ENCODE measurements around the gene TMEM145. TPM values are rescaled to one million over a fixed set of nuclear protein-coding genes. Genes with fewer than 3 reads are reported as not detected.

Gene TMEM145
- total RNA-seq, 1 donor from 2014 or later, result 24.7 TPM

DNA sequence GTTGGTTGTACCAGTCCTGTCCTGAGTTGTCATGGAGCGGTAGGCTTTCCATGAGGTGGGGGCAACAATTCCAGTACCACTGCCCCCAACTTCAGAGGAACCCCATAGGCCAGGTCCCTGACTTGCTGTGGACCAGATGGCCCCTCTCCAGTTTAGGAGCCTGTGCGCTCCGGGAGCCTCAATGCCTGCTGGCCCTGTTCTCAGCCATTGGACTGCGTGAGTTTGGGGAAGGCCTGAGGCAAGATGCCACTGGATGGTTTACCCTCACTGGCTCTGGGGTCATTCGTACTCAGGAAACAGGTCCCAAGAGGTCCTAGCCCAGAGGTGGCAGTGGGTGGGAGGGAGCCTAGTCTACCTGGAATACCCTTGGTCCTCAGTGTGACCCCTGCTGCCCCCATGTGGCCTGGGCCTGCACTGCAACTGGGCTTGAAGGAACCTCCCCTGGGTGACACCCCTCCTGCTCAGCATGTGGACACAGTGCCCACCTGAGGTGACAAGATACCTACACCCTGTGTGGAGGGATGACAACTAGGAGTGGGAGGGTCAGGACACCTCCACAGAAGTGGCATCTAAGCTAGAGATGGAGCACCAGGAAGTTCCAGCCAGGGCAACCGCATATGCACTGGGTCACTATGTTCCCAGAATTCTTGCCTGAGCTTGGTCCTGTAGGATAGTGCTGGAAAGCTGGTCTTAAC is 17.1 kb upstream of the TMEM145 start:
- Mint-ChIP-seq H3K4me1 (ENCODE audit: low read depth, unreplicated experiment) (peaks cover 4% of the 10 kb centered on the region), H3K4me3 (ENCODE audit: unreplicated experiment) (no peak overlapping the region), H3K27me3 (ENCODE audit: unreplicated experiment) (peaks cover 6% of the 10 kb centered on the region), H3K27ac (ENCODE audit: unreplicated experiment) (peak overlapping the region; percentile 55), H3K9me3 (ENCODE audit: unreplicated experiment) (peaks cover 15% of the 10 kb centered on the region), H3K36me3 (ENCODE audit: unreplicated experiment) (peaks cover 4% of the 10 kb centered on the region)
- peak; percentile 93 for DNase-seq
- TF ChIP-seq, protein P1, sequence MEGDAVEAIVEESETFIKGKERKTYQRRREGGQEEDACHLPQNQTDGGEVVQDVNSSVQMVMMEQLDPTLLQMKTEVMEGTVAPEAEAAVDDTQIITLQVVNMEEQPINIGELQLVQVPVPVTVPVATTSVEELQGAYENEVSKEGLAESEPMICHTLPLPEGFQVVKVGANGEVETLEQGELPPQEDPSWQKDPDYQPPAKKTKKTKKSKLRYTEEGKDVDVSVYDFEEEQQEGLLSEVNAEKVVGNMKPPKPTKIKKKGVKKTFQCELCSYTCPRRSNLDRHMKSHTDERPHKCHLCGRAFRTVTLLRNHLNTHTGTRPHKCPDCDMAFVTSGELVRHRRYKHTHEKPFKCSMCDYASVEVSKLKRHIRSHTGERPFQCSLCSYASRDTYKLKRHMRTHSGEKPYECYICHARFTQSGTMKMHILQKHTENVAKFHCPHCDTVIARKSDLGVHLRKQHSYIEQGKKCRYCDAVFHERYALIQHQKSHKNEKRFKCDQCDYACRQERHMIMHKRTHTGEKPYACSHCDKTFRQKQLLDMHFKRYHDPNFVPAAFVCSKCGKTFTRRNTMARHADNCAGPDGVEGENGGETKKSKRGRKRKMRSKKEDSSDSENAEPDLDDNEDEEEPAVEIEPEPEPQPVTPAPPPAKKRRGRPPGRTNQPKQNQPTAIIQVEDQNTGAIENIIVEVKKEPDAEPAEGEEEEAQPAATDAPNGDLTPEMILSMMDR (IDR thresholded peaks at IDR 0.05; ENCODE audit: partially characterized antibody, unreplicated experiment), result peak; percentile 90

- no peak overlapping the region for H3K4me3 Mint-ChIP-seq (ENCODE audit: unreplicated experiment)
- H3K27me3 Mint-ChIP-seq (ENCODE audit: unreplicated experiment), result peaks cover 3% of the 10 kb centered on the region
- H3K27ac Mint-ChIP-seq (ENCODE audit: unreplicated experiment), result no peak overlapping the region
- TF ChIP-seq, protein P1 (IDR thresholded peaks at IDR 0.05; ENCODE audit: partially characterized antibody, unreplicated experiment), result no peak
- H3K9me3 Mint-ChIP-seq (ENCODE audit: unreplicated experiment), result peaks cover 13% of the 10 kb centered on the region
- no peak for DNase-seq
- H3K4me1 Mint-ChIP-seq (ENCODE audit: low read depth, unreplicated experiment), result peaks cover 2% of the 10 kb centered on the region
- no peaks in the 10 kb centered on the region for H3K36me3 Mint-ChIP-seq (ENCODE audit: unreplicated experiment)
Measured at GRCh38 chr19:42297039-42297438, 16.1 kb upstream of the TMEM145 start.

GRCh38 chr19:42301646-42302203 is 11.4 kb upstream of the TMEM145 start, which contains the start of gene PRR19:
Gene PRR19, plus strand, starts transcription at chr19:42302132. Its CDS starts 7,453 bp downstream, at chr19:42309585.
- peaks cover 7% of the 10 kb centered on the region for H3K27me3 Mint-ChIP-seq (ENCODE audit: unreplicated experiment)
- no peak for DNase-seq
- peak within 1 kb of the TSS; percentile 93 for H3K27ac Mint-ChIP-seq (ENCODE audit: unreplicated experiment)
- no peaks in the 10 kb centered on the region for H3K36me3 Mint-ChIP-seq (ENCODE audit: unreplicated experiment)
- TF ChIP-seq, protein P1 (IDR thresholded peaks at IDR 0.05; ENCODE audit: partially characterized antibody, unreplicated experiment), result no peak
- peaks cover 13% of the 10 kb centered on the region for H3K9me3 Mint-ChIP-seq (ENCODE audit: unreplicated experiment)
- peaks cover 10% of the 10 kb centered on the region for H3K4me1 Mint-ChIP-seq (ENCODE audit: low read depth, unreplicated experiment)
- H3K4me3 Mint-ChIP-seq (ENCODE audit: unreplicated experiment), result peak within 1 kb of the TSS; percentile 92

- peaks cover 10% of the 10 kb centered on the region for H3K4me1 Mint-ChIP-seq (ENCODE audit: low read depth, unreplicated experiment)
- peak overlapping the region; percentile 82 for H3K4me3 Mint-ChIP-seq (ENCODE audit: unreplicated experiment)
- peaks cover 13% of the 10 kb centered on the region for H3K9me3 Mint-ChIP-seq (ENCODE audit: unreplicated experiment)
- H3K27me3 Mint-ChIP-seq (ENCODE audit: unreplicated experiment), result peaks cover 11% of the 10 kb centered on the region
- peak overlapping the region; percentile 93 for H3K27ac Mint-ChIP-seq (ENCODE audit: unreplicated experiment)
- DNase-seq, result no peak
- TF ChIP-seq, protein P1 (IDR thresholded peaks at IDR 0.05; ENCODE audit: partially characterized antibody, unreplicated experiment), result no peak
- H3K36me3 Mint-ChIP-seq (ENCODE audit: unreplicated experiment), result peaks cover 3% of the 10 kb centered on the region
Measured at GRCh38 chr19:42303101-42303464, 10.0 kb upstream of the TMEM145 start.

- peak overlapping the region; percentile 70 for H3K27ac Mint-ChIP-seq (ENCODE audit: unreplicated experiment)
- peak overlapping the region; percentile 82 for H3K4me3 Mint-ChIP-seq (ENCODE audit: unreplicated experiment)
- H3K36me3 Mint-ChIP-seq (ENCODE audit: unreplicated experiment), result peaks cover 5% of the 10 kb centered on the region
- H3K4me1 Mint-ChIP-seq (ENCODE audit: low read depth, unreplicated experiment), result peaks cover 10% of the 10 kb centered on the region
- TF ChIP-seq, protein P1 (IDR thresholded peaks at IDR 0.05; ENCODE audit: partially characterized antibody, unreplicated experiment), result no peak
- peaks cover 11% of the 10 kb centered on the region for H3K27me3 Mint-ChIP-seq (ENCODE audit: unreplicated experiment)
- DNase-seq, result no peak
- peaks cover 13% of the 10 kb centered on the region for H3K9me3 Mint-ChIP-seq (ENCODE audit: unreplicated experiment)
Measured at GRCh38 chr19:42303876-42304275, 9.2 kb upstream of the TMEM145 start.
